A549 (cell line): ENCODE measurements around the gene SEZ6L2. TPM values are rescaled to one million over a fixed set of nuclear protein-coding genes. Genes with fewer than 3 reads are reported as not detected.
"Not testable (repeated sequence)": the region's sequence is repeated elsewhere in the genome, so short reads cannot be mapped to it uniquely, and the experiment has no call there.

ENCODE experiments used
- ATAC-seq, 2 experiments: fragments of 200-7000 bp in 1 of 2; fragments of >200 bp in 1 of 2; cut with Nextera tagmentation in 1 of 2; cut with Tn5 transposase in 1 of 2; 3 replicates each; pipeline versions ENCODE4 v1.8.0 to v1.9.1; 2018 to 2020; ENCODE audit warnings: mild to moderate bottlenecking in 1 of 2, moderate library complexity in 1 of 2
- CTCF ChIA-PET: fragments of 300-600 bp; sonication (Branson Sonifier 250); formaldehyde crosslinking; extraction: SDS; loops from one replicate; lab custom pipeline; 2021; ENCODE audit warnings: antibody characterized with exemption, inconsistent platforms; lab: Yijun Ruan, JAX
- POLR2A ChIA-PET: fragments of 350-600 bp; formaldehyde crosslinking; extraction: SDS; loops from one replicate; lab custom pipeline; 2021; ENCODE audit warnings: antibody characterized with exemption, inconsistent platforms; lab: Yijun Ruan, JAX
- DNase-seq, 2 experiments: peaks; one replicate each; pipeline versions ENCODE4 v3.0.0 to v3.0.0-alpha.2; 2011 to 2016; ENCODE audit warnings: low read depth in 1 of 2, low spot score in 1 of 2
- FAIRE-seq: peaks from 2 replicates; lab custom pipeline; 2011; peaks lifted over from hg19 to GRCh38; lab: Jason Lieb, UNC
- H3K27ac ChIP-seq, 2 experiments: fragments of >200 bp; sonication (Bioruptor Twin); formaldehyde crosslinking; 3 replicates each; pipeline ENCODE4 v1.5.1; 2016 to 2017
- H3K4me1 ChIP-seq: fragments of >200 bp; sonication (Bioruptor Twin); formaldehyde crosslinking; 3 replicates; pipeline ENCODE4 v1.6.1; 2016
- H3K4me2 ChIP-seq: fragments of >200 bp; sonication (Bioruptor Twin); formaldehyde crosslinking; 3 replicates; pipeline ENCODE4 v1.6.1; 2016
- H3K4me3 ChIP-seq: fragments of >200 bp; sonication (Bioruptor Twin); formaldehyde crosslinking; 3 replicates; pipeline ENCODE4 v1.5.1; 2016
- H3K9me3 ChIP-seq: fragments of >200 bp; sonication (Bioruptor Twin); formaldehyde crosslinking; 3 replicates; pipeline ENCODE4 v1.6.1; 2016
- CEBPB ChIP-seq, 2 experiments: fragments of >200 bp in 1 of 2; sonication (Bioruptor Twin) in 1 of 2; formaldehyde crosslinking in 1 of 2; IDR thresholded peaks; 2 replicates each; pipeline ENCODE4 v1.6.1; 2012 to 2016
- CHD2 ChIP-seq: fragments of 150-350 bp; IDR thresholded peaks from 2 replicates; pipeline ENCODE4 v1.6.1; 2014; ENCODE audit warnings: low read length; ENCODE audit not compliant: partially characterized antibody
- CHD4 ChIP-seq: fragments of 200-600 bp; sonication (generic); IDR thresholded peaks from 2 replicates; pipeline ENCODE4 v1.6.1; 2016; ENCODE audit warnings: antibody characterized with exemption, mild to moderate bottlenecking, borderline replicate concordance
- EHF ChIP-seq: fragments of 250-450 bp; sonication (Bioruptor Pico); IDR thresholded peaks from 2 replicates; pipeline ENCODE4 v1.5.0; 2020; ENCODE audit warnings: mild to moderate bottlenecking
- EHMT2 ChIP-seq: fragments of 200-600 bp; sonication (generic); IDR thresholded peaks from 2 replicates; pipeline ENCODE4 v1.6.1; 2016; ENCODE audit warnings: antibody characterized with exemption, low read depth, mild to moderate bottlenecking, moderate library complexity
- ESRRA ChIP-seq: fragments of 150-350 bp; IDR thresholded peaks from 2 replicates; pipeline ENCODE4 v1.6.1; 2014; ENCODE audit warnings: mild to moderate bottlenecking, low read length, borderline replicate concordance
- HEYL ChIP-seq: fragments of 250-450 bp; sonication (Bioruptor Pico); IDR thresholded peaks from 2 replicates; pipeline ENCODE4 v1.8.0; 2021; ENCODE audit warnings: mild to moderate bottlenecking, moderate library complexity
- JUNB ChIP-seq: fragments of >200 bp; sonication (Bioruptor Twin); formaldehyde crosslinking; IDR thresholded peaks from 2 replicates; pipeline ENCODE4 v1.6.1; 2016
- MAFK ChIP-seq: fragments of 450-650 bp; IDR thresholded peaks from 2 replicates; pipeline ENCODE4 v1.6.1; 2014; ENCODE audit not compliant: partially characterized antibody
- NFE2L2 ChIP-seq: fragments of 150-350 bp; conservative IDR thresholded peaks from 2 replicates; pipeline ENCODE4 v1.6.1; 2014; ENCODE audit warnings: low read length
- RCOR1 ChIP-seq: fragments of 150-350 bp; IDR thresholded peaks from 2 replicates; pipeline ENCODE4 v1.6.1; 2014; ENCODE audit warnings: antibody characterized with exemption, low read length, low read depth
- ZC3H11A ChIP-seq: fragments of 450-650 bp; IDR thresholded peaks from 2 replicates; pipeline ENCODE4 v1.6.1; 2014; ENCODE audit warnings: antibody characterized with exemption, mild to moderate bottlenecking
- WGBS: methylation state at CpG from one replicate; pipeline ENCODE4 v1.1.6; 2017; ENCODE audit errors: missing lambda C conversion rate; 5-methylcytosine and 5-hydroxymethylcytosine counted together
- polyA plus RNA-seq, 4 experiments: library from polyadenylated mRNA; depleted of rRNA in 3 of 4; stranded (reverse); fragments of >200 nt; fragmentation: RNase III in 1 of 4; extraction: RNeasy Plus Mini Kit Qiagen cat#74134 plus additional on column Dnase treatment in 1 of 4; gene quantifications; 2 replicates in 3 of 4; 3 replicates in 1 of 4; pipeline ENCODE4 v1.2.3, GENCODE V29; 2011 to 2017
- TF ChIP-seq, protein P1 (sequence below): fragments of 150-350 bp; IDR thresholded peaks from 2 replicates; pipeline ENCODE4 v1.6.1; 2014; ENCODE audit warnings: low read depth, mild to moderate bottlenecking, low read length

The SEZ6L2 gene
- polyA plus RNA-seq, 2 of the 4 experiments (the other 2 are of a cell fraction): 4.3 to 11.4 TPM

GRCh38 chr16:29940656-29941055, 41.3 kb upstream of the SEZ6L2 start:
- 91% methylated on average over 4 of the region's 4 CpGs for WGBS
- H3K9me3 ChIP-seq: no peaks in the 10 kb centered on the region
- DNase-seq (no peak), ATAC-seq (no peak), FAIRE-seq (no peak)
- no peak overlapping the region for H3K4me3 ChIP-seq
- peaks cover 24% of the 10 kb centered on the region for H3K4me1 ChIP-seq
- ChIA-PET CTCF (interaction anchor here (0.8 to 1.8 kb wide), 6 partner anchors 11 to 92 kb away, joined by 3 to 9 read pairs (median 4); partner anchors contain the start of gene TAOK2), POLR2A (no interaction called here)
- TF ChIP-seq ESRRA (no peak), NFE2L2 (no peak), MAFK (no peak), CEBPB (IDR thresholded peaks at IDR 0.05) (no peak)
- peak overlapping the region in 1 of 2 experiments; percentile 94; a peak in 2 of 6 replicates for H3K27ac ChIP-seq
- H3K4me2 ChIP-seq: no peak overlapping the region

DNA sequence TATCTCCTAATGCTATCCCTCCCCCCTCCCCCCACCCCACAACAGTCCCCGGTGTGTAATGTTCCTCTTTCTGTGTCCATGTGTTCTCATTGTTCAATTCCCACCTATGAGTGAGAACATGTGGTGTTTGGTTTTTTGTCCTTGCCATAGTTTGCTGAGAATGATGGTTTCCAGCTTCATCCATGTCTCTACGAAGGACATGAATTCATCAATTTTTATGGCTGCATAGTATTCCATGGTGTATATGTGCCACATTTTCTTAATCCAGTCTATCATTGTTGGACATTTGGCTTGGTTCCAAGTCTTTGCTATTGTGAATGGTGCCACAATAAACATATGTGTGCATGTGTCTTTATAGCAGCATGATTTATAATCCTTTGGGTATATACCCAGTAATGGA, 32.4 kb upstream of the SEZ6L2 start:
- FAIRE-seq, H3K4me2 ChIP-seq, DNase-seq, H3K27ac ChIP-seq, ATAC-seq, H3K4me3 ChIP-seq, POLR2A ChIA-PET, H3K4me1 ChIP-seq, H3K9me3 ChIP-seq: not testable (repeated sequence)
- WGBS: 95% methylated on average over 2 of the region's 2 CpGs
- CTCF ChIA-PET: interaction anchor here (1.0 to 3.4 kb wide), 4 partner anchors 10 to 100 kb away, joined by 3 to 11 read pairs (median 4); no protein-coding TSS in a partner anchor

GRCh38 chr16:29927070-29927905, 27.9 kb upstream of the SEZ6L2 start:
- Histone ChIP-seq H3K9me3 (no peaks in the 10 kb centered on the region), H3K27ac (peak overlapping the region; percentile 96 to 98), H3K4me2 (peak overlapping the region; percentile 98), H3K4me1 (peaks cover 19% of the 10 kb centered on the region), H3K4me3 (peak overlapping the region; percentile 97)
- FAIRE-seq (no peak), ATAC-seq (no peak), DNase-seq (peak in 1 of 2 experiments; percentile 20)
- ChIA-PET CTCF (interaction anchor here (0.7 to 4.8 kb wide), 15 partner anchors 9 to 120 kb away, joined by 3 to 28 read pairs (median 3); partner anchors contain the start of genes PAGR1, TAOK2 and TMEM219), POLR2A (interaction anchor here (0.5 to 2.6 kb wide), 6 partner anchors 7 to 107 kb away, joined by 3 to 42 read pairs (median 12); partner anchors contain the start of genes ASPHD1, MVP, SEZ6L2 and TAOK2)
- WGBS: 74% methylated on average over 12 of the region's 12 CpGs
- TF ChIP-seq CHD2 (no peak), CEBPB (IDR thresholded peaks at IDR 0.05) (0 out of 4 replicates have a peak, but pooled peaks of 1 of the 2 experiments have one; percentile 8), ZC3H11A (no peak), EHF (CRISPR knock-in tag) (no peak)

- 8% methylated on average over 12 of the region's 12 CpGs for WGBS
- CTCF ChIA-PET: interaction anchor here (0.7 to 4.8 kb wide), 13 partner anchors 10 to 119 kb away, joined by 3 to 28 read pairs (median 4); partner anchors contain the start of genes TAOK2 and TMEM219
- peak; percentile 25 to 35 for DNase-seq
- peak; percentile 50 to 60; a peak in 5 of 6 replicates for ATAC-seq
- POLR2A ChIA-PET: interaction anchor here (0.5 to 2.6 kb wide), 9 partner anchors 8 to 107 kb away, joined by 3 to 42 read pairs (median 5); partner anchors contain the start of genes ASPHD1, MVP, SEZ6L2 and TAOK2
- Histone ChIP-seq H3K9me3 (no peaks in the 10 kb centered on the region), H3K4me1 (peaks cover 19% of the 10 kb centered on the region)
- TF ChIP-seq RCOR1 (no peak), ZC3H11A (no peak), JUNB (no peak), HEYL (no peak), CHD4 (no peak), EHMT2 (no peak)
- TF ChIP-seq, protein P1, sequence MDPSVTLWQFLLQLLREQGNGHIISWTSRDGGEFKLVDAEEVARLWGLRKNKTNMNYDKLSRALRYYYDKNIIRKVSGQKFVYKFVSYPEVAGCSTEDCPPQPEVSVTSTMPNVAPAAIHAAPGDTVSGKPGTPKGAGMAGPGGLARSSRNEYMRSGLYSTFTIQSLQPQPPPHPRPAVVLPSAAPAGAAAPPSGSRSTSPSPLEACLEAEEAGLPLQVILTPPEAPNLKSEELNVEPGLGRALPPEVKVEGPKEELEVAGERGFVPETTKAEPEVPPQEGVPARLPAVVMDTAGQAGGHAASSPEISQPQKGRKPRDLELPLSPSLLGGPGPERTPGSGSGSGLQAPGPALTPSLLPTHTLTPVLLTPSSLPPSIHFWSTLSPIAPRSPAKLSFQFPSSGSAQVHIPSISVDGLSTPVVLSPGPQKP: no peak
- TF ChIP-seq, all 56 proteins: peak for 0
- Histone ChIP-seq H3K27ac (peak overlapping the region; percentile 96 to 98), H3K4me2 (peak overlapping the region; percentile 98), H3K4me3 (peak overlapping the region; percentile 97)
- no peak for FAIRE-seq
Observed at GRCh38 chr16:29926711-29927052, 27.3 kb upstream of the SEZ6L2 start.
